HUES6 (cell line): ENCODE data around the gene FGF12.

Source experiments
- H3K27ac ChIP-seq: 2 replicates; pipeline ENCODE4 v1.7.0; 2013; ENCODE audit warnings: low read depth, mild to moderate bottlenecking, low read length, inconsistent platforms
- H3K27me3 ChIP-seq: 2 replicates; pipeline ENCODE4 v1.6.1; 2013; ENCODE audit warnings: low read length; ENCODE audit not compliant: control insufficient read depth, insufficient read depth
- H3K36me3 ChIP-seq: 2 replicates; pipeline ENCODE4 v1.6.1; 2013; ENCODE audit warnings: low read length; ENCODE audit not compliant: control insufficient read depth, insufficient read depth
- H3K4me1 ChIP-seq: 2 replicates; pipeline ENCODE4 v1.6.1; 2013; ENCODE audit warnings: low read length; ENCODE audit not compliant: control insufficient read depth, insufficient read depth
- H3K4me3 ChIP-seq: 2 replicates; pipeline ENCODE4 v1.5.1; 2013; ENCODE audit warnings: low read depth, low read length
- H3K9ac ChIP-seq: one replicate; pipeline ENCODE4 v1.6.1; 2013; ENCODE audit warnings: mild to moderate bottlenecking, low read length
- H3K9me3 ChIP-seq: 2 replicates; pipeline ENCODE4 v1.6.1; 2013; ENCODE audit warnings: low read depth, low read length; ENCODE audit not compliant: control insufficient read depth, insufficient read depth

FGF12 gene

DNA sequence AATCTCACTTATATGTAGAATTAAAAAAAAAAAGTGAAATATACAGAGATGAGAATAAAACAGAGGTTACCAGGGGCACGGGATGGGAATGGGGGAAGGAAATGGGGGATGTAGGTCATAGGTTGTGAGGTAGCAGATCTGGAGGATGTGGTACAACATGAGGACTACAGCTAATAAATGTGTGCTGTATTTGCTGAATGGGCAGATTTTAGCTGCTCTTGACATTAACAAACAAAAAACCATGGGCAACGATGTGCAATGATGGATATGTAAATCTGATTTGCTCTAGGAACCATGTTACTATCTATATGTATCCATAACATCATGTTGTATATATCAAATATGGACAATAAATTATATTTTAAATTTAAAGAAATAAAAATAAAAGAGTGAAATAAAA is 87.4 kb downstream of the FGF12 start:
- Histone ChIP-seq H3K27ac (no peak overlapping the region), H3K9me3 (no peaks in the 10 kb centered on the region), H3K27me3 (no peaks in the 10 kb centered on the region), H3K36me3 (no peaks in the 10 kb centered on the region), H3K4me1 (peaks cover 5% of the 10 kb centered on the region; the same call in 1 of the 2 replicates), H3K9ac (no peak overlapping the region), H3K4me3 (no peak overlapping the region)

DNA sequence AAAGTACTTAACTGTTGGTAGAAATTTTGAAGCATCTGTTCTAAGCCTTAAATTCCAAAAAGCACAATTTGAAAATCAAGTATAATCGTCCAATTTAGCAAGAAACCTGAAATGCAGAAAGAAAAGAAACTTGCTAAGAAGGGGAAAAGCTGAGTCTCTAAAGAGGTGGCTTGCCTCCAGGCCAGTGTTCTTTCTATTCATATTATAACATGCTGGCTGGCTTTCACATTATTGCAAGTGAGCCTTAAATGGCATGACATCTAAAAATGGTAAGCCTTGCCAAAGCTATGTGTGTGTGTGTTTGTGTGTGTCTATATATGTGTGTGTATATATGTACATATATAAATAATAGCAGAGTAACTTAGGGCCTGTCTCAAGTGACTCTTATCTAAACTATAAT is 89.5 kb downstream of the FGF12 start:
- H3K36me3 ChIP-seq = no peaks in the 10 kb centered on the region
- no peaks in the 10 kb centered on the region for H3K27me3 ChIP-seq
- H3K4me3 ChIP-seq = no peak overlapping the region
- no peak overlapping the region for H3K9ac ChIP-seq
- H3K4me1 ChIP-seq = peaks cover 5% of the 10 kb centered on the region; the same call in 1 of the 2 replicates
- no peak overlapping the region for H3K27ac ChIP-seq
- no peaks in the 10 kb centered on the region for H3K9me3 ChIP-seq

DNA sequence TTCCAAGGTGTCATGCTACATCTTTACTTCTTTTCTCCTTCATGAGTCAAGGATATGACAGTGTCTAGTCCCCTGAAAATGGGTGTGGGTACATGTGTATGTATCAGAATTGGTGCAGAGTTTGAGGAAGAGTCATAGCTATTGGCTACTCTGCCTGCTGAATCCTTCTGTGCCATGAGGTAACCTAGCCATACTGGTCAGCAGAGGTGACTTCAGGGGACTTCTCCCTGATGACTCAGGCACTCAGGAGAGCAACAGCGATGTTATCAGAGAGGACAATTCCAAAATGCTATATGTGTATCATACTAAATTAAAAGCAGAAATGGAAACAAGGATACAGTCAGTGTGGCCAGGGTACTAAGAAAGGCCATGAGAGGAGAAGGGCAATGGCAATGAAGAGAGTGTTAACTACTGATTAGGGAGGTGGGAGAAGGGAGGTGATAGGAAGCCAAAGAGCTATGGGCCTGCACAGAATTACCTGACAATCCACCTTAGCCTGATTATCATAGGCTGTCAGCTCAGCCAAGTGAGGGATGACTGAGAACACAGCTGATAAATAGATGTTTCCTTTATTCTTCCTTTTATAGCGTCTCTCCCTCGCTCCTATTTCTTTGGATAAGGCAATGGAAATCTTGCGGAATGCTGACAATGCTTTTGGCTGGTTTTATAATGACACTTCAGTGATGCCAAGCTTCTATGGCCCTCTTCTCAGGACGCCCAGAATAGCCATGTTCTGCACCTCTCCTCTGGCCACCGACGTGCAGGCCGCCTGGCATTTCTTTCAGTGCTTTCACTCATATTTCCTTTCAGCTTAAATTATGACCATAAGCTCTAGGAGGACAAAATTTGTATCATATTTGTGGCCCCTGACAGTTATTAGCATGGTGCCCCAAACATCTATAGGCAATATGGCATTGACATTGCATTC is 90.6 kb downstream of the FGF12 start:
- Histone ChIP-seq H3K4me3 (no peak overlapping the region), H3K36me3 (no peaks in the 10 kb centered on the region), H3K4me1 (peaks cover 5% of the 10 kb centered on the region; the same call in 1 of the 2 replicates), H3K9me3 (no peaks in the 10 kb centered on the region), H3K27ac (no peak overlapping the region), H3K27me3 (no peaks in the 10 kb centered on the region), H3K9ac (no peak overlapping the region)

DNA sequence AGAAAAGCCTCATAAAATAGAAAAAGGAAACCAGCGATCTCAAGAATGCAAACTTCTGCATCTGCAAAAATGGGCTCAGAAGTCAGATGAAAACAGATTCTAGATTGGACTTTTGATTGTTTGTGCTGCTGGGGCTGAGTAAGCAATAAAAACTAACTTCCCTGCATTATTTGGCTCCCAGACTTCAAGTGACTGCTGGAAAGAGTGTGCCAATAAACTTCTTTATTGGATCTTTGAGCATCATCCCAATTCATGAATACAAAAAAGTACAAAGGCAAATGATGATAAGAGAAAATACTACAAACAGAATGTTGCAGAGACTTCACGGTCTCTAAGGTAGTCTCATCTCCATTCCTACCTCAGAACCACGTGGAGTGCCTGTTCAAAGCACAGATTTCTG is 97.9 kb downstream of the FGF12 start:
- Histone ChIP-seq H3K9me3 (no peaks in the 10 kb centered on the region), H3K27me3 (no peaks in the 10 kb centered on the region), H3K9ac (no peak overlapping the region), H3K4me3 (no peak overlapping the region), H3K27ac (no peak overlapping the region), H3K4me1 (no peaks in the 10 kb centered on the region), H3K36me3 (no peaks in the 10 kb centered on the region)

GRCh38 chr3:192621909-192622308 is 105.4 kb downstream of the FGF12 start:
- no peak overlapping the region for H3K9ac ChIP-seq
- no peak overlapping the region for H3K4me3 ChIP-seq
- H3K4me1 ChIP-seq = no peaks in the 10 kb centered on the region
- H3K9me3 ChIP-seq = no peaks in the 10 kb centered on the region
- H3K27me3 ChIP-seq = no peaks in the 10 kb centered on the region
- no peak overlapping the region for H3K27ac ChIP-seq
- no peaks in the 10 kb centered on the region for H3K36me3 ChIP-seq

DNA sequence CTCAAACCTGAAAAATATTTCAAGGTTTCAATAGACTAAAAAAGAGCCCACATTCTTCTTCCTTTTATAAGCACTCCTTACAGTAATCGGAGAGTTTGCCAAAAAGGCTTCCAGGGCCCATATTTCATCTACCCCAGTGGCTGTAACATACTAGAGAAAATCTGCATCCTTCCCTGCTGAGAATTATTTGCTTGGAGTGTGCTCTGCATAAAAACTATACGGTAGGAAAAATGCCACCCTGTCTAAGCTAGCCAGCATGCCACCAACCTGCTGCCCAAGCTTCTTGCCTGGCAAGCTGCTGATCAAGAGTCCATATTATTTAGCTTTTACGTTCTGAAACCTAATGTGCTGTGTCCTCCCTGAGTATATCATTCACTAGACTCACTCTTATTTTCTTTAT is 107.1 kb downstream of the FGF12 start:
- no peaks in the 10 kb centered on the region for H3K27me3 ChIP-seq
- no peak overlapping the region for H3K27ac ChIP-seq
- no peaks in the 10 kb centered on the region for H3K9me3 ChIP-seq
- no peak overlapping the region for H3K4me3 ChIP-seq
- H3K9ac ChIP-seq = no peak overlapping the region
- no peaks in the 10 kb centered on the region for H3K4me1 ChIP-seq
- H3K36me3 ChIP-seq = no peaks in the 10 kb centered on the region

GRCh38 chr3:192611411-192611810 is 115.9 kb downstream of the FGF12 start:
- Histone ChIP-seq H3K9me3 (no peaks in the 10 kb centered on the region), H3K4me1 (no peaks in the 10 kb centered on the region), H3K36me3 (no peaks in the 10 kb centered on the region), H3K27me3 (no peaks in the 10 kb centered on the region), H3K4me3 (no peak overlapping the region), H3K9ac (no peak overlapping the region), H3K27ac (no peak overlapping the region)

DNA sequence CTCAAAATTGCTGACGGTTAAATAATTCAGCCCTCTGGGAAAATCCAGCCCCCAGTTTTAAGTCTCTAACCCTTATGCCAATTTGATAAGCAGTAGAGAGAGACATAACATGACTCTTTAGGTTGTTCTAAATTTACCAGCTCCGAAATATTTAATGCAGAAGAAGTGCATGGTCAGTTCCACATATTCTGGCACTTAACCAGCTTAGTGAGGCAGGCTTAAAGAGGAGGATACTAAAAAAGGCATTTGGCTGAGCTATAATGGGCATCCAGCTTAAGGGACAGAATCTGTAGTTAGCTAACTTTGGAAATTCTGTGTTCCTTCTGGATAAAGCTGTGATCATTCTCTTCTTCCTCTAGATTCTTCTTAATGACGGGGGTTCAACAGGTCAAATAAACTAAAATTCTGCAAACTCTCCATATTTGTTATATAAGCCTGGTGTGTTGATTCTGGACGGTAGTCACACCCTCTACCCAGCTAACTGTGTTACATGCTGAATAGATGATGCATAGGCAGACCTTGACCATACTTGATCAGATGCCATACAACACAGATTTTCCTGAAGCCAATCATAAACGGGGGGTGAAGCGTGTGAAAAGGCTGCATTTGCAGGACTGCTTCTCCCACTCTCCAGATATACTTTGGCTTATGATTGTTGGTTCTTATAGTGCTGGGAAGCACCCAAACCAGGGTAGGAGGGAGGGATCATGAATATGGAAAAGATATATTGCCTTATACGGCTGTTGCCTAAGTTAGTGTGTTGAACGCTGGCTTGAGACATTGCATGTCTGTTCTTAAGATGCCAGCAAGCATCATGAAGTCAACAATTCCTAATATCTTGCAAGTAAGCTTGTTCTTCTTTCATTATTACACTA is 118.4 kb downstream of the FGF12 start:
- Histone ChIP-seq H3K4me1 (no peaks in the 10 kb centered on the region), H3K36me3 (no peaks in the 10 kb centered on the region), H3K9ac (no peak overlapping the region), H3K27me3 (no peaks in the 10 kb centered on the region), H3K27ac (no peak overlapping the region), H3K4me3 (no peak overlapping the region), H3K9me3 (peaks cover 3% of the 10 kb centered on the region; the same call in 1 of the 2 replicates)

- Histone ChIP-seq H3K9me3 (peaks cover 12% of the 10 kb centered on the region; the same call in 1 of the 2 replicates), H3K9ac (no peak overlapping the region), H3K36me3 (no peaks in the 10 kb centered on the region), H3K4me1 (no peaks in the 10 kb centered on the region), H3K27me3 (no peaks in the 10 kb centered on the region), H3K4me3 (no peak overlapping the region), H3K27ac (no peak overlapping the region)
Observed at GRCh38 chr3:192607798-192608197, 119.5 kb downstream of the FGF12 start.

DNA sequence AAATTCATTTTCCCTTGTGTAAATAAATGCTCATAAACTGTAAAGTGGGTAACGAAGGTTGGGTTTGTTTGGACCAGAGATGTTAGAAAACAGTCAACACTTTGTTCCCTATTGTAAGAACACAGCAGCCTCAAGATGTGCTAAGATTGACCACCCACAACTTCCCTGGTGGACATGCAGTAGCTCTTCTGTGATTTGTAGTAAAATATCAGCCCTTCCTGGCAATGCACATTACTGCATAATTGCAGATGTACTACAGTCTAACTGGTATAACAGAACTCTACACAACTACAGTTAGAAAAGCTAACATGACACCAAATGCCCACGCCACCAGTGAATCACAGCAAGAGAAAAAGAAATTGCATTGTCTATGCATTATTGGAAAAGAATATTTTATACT is 129.4 kb downstream of the FGF12 start:
- Histone ChIP-seq H3K9ac (no peak overlapping the region), H3K9me3 (0 out of 2 replicates have a peak, but pooled peaks cover 5% of the 10 kb centered on the region), H3K36me3 (no peaks in the 10 kb centered on the region), H3K4me3 (no peak overlapping the region), H3K27ac (no peak overlapping the region), H3K4me1 (no peaks in the 10 kb centered on the region), H3K27me3 (no peaks in the 10 kb centered on the region)

GRCh38 chr3:192597506-192597905 is 129.8 kb downstream of the FGF12 start:
- Histone ChIP-seq H3K4me3 (no peak overlapping the region), H3K27ac (no peak overlapping the region), H3K4me1 (no peaks in the 10 kb centered on the region), H3K9ac (no peak overlapping the region), H3K9me3 (0 out of 2 replicates have a peak, but pooled peaks cover 4% of the 10 kb centered on the region), H3K36me3 (no peaks in the 10 kb centered on the region), H3K27me3 (no peaks in the 10 kb centered on the region)
